Measurements from ENCODE around the gene HARBI1. TPM values are rescaled to one million over a fixed set of nuclear protein-coding genes. Genes with fewer than 3 reads are reported as not detected.

Gene HARBI1
- total RNA-seq, 1 experiment from 2014 or later = 4.4 TPM

GRCh38 chr11:46594785-46595184 is 22.2 kb downstream of the HARBI1 start:
- no peak for TF ChIP-seq ZNF423 (CRISPR knock-in tag; IDR thresholded peaks at IDR 0.05)
- peak overlapping the region; percentile 95 for H3K27ac Mint-ChIP-seq
- DNase-seq (ENCODE audit: low spot score) = no peak
- POLR2A ChIA-PET = no interaction called here
- no peak for ATAC-seq
- peaks cover 20% of the 10 kb centered on the region for H3K4me1 Mint-ChIP-seq
- no peaks in the 10 kb centered on the region for H3K9me3 Mint-ChIP-seq
- CTCF ChIA-PET = interaction anchor here (1.0 to 1.3 kb wide), 3 partner anchors 17 to 247 kb away, joined by 3 to 4 read pairs (median 4); partner anchors contain the start of gene DGKZ
- no peaks in the 10 kb centered on the region for H3K36me3 Mint-ChIP-seq
- H3K4me3 Mint-ChIP-seq = peak overlapping the region; percentile 95
- H3K27me3 Mint-ChIP-seq (ENCODE audit: low read depth) = no peaks in the 10 kb centered on the region

- Mint-ChIP-seq H3K4me1 (peaks cover 20% of the 10 kb centered on the region), H3K27ac (peak overlapping the region; percentile 95), H3K4me3 (peak overlapping the region; percentile 95), H3K36me3 (no peaks in the 10 kb centered on the region), H3K9me3 (no peaks in the 10 kb centered on the region), H3K27me3 (ENCODE audit: low read depth) (no peaks in the 10 kb centered on the region)
- no peak for DNase-seq (ENCODE audit: low spot score)
- TF ChIP-seq FOXJ3 (CRISPR knock-in tag; IDR thresholded peaks at IDR 0.05; ENCODE audit: borderline replicate concordance) (no peak), TP53 (CRISPR knock-in tag; IDR thresholded peaks at IDR 0.05) (no peak), SP1 (CRISPR knock-in tag; conservative IDR thresholded peaks at IDR 0.05) (no peak), ZNF263 (CRISPR knock-in tag; IDR thresholded peaks at IDR 0.05; ENCODE audit: low read depth) (no peak), FOXP1 (CRISPR knock-in tag; IDR thresholded peaks at IDR 0.05; ENCODE audit: borderline replicate concordance) (no peak), AFF4 (CRISPR knock-in tag; IDR thresholded peaks at IDR 0.05; ENCODE audit: borderline replicate concordance) (no peak), GABPB1 (CRISPR knock-in tag; IDR thresholded peaks at IDR 0.05) (no peak), GRHL2 (CRISPR knock-in tag; IDR thresholded peaks at IDR 0.05; ENCODE audit: insufficient replicate concordance, severe bottlenecking) (no peak), ZNF317 (CRISPR knock-in tag; IDR thresholded peaks at IDR 0.05; ENCODE audit: borderline replicate concordance, low read depth) (no peak), PREB (CRISPR knock-in tag; IDR thresholded peaks at IDR 0.05; ENCODE audit: borderline replicate concordance) (no peak), ZNF138 (CRISPR knock-in tag; conservative IDR thresholded peaks at IDR 0.05) (no peak), ZNF396 (CRISPR knock-in tag; IDR thresholded peaks at IDR 0.05; ENCODE audit: borderline replicate concordance) (no peak), CREB1 (CRISPR knock-in tag; IDR thresholded peaks at IDR 0.05) (no peak), ZNF219 (CRISPR knock-in tag; IDR thresholded peaks at IDR 0.05; ENCODE audit: borderline replicate concordance) (no peak), ZSCAN18 (CRISPR knock-in tag; IDR thresholded peaks at IDR 0.05) (no peak)
- TF ChIP-seq, protein P1, sequence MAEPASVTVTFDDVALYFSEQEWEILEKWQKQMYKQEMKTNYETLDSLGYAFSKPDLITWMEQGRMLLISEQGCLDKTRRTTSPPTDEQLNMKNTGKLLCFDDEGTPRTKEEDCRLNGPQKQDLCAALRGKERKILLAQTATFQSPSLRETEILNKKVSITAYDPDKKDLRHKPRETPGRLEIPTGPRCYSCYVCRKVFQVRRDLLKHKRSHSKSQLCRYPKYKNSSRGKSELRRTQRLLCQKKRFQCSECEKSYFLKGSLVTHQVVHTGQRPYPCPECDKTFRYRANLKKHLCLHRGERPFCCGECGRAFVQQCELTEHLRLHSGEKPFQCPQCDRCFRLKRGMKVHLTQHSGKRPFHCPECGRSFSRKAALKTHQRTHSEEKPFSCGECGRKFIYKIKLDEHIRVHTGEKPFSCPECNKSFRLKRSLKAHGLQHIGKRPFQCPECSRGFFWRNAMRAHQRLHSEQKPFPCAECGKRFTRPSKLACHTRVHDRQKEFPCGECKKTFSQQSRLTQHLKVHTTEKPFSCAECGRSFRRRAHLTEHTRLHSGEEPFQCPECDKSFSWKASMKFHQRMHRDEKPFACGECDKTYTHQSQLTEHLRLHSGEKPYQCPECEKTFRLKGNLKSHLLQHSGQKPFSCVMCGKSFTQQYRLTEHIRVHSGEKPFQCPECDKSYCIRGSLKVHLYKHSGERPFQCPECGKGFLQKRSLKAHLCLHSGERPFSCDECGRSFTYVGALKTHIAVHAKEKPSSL (CRISPR knock-in tag; conservative IDR thresholded peaks at IDR 0.05) = no peak
- TF ChIP-seq, protein P2, sequence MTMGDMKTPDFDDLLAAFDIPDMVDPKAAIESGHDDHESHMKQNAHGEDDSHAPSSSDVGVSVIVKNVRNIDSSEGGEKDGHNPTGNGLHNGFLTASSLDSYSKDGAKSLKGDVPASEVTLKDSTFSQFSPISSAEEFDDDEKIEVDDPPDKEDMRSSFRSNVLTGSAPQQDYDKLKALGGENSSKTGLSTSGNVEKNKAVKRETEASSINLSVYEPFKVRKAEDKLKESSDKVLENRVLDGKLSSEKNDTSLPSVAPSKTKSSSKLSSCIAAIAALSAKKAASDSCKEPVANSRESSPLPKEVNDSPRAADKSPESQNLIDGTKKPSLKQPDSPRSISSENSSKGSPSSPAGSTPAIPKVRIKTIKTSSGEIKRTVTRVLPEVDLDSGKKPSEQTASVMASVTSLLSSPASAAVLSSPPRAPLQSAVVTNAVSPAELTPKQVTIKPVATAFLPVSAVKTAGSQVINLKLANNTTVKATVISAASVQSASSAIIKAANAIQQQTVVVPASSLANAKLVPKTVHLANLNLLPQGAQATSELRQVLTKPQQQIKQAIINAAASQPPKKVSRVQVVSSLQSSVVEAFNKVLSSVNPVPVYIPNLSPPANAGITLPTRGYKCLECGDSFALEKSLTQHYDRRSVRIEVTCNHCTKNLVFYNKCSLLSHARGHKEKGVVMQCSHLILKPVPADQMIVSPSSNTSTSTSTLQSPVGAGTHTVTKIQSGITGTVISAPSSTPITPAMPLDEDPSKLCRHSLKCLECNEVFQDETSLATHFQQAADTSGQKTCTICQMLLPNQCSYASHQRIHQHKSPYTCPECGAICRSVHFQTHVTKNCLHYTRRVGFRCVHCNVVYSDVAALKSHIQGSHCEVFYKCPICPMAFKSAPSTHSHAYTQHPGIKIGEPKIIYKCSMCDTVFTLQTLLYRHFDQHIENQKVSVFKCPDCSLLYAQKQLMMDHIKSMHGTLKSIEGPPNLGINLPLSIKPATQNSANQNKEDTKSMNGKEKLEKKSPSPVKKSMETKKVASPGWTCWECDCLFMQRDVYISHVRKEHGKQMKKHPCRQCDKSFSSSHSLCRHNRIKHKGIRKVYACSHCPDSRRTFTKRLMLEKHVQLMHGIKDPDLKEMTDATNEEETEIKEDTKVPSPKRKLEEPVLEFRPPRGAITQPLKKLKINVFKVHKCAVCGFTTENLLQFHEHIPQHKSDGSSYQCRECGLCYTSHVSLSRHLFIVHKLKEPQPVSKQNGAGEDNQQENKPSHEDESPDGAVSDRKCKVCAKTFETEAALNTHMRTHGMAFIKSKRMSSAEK (CRISPR knock-in tag; IDR thresholded peaks at IDR 0.05; ENCODE audit: borderline replicate concordance) = no peak
- TF ChIP-seq, protein P3, sequence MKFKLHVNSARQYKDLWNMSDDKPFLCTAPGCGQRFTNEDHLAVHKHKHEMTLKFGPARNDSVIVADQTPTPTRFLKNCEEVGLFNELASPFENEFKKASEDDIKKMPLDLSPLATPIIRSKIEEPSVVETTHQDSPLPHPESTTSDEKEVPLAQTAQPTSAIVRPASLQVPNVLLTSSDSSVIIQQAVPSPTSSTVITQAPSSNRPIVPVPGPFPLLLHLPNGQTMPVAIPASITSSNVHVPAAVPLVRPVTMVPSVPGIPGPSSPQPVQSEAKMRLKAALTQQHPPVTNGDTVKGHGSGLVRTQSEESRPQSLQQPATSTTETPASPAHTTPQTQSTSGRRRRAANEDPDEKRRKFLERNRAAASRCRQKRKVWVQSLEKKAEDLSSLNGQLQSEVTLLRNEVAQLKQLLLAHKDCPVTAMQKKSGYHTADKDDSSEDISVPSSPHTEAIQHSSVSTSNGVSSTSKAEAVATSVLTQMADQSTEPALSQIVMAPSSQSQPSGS (CRISPR knock-in tag; IDR thresholded peaks at IDR 0.05; ENCODE audit: borderline replicate concordance, low read depth) = no peak
- POLR2A ChIA-PET = interaction anchor here (0.9 kb wide), 1 partner anchor 211 kb away, joined by 4 read pairs; no protein-coding TSS in a partner anchor
- CTCF ChIA-PET = interaction anchor here (0.8 to 1.3 kb wide), 5 partner anchors 16 to 247 kb away, joined by 3 to 4 read pairs (median 4); partner anchors contain the start of gene DGKZ
- ATAC-seq = no peak
Measured at GRCh38 chr11:46594374-46594700, 22.7 kb downstream of the HARBI1 start.
